ENCODE measurements around the gene PEX3. TPM values are rescaled to one million over a fixed set of nuclear protein-coding genes. Genes with fewer than 3 reads are reported as not detected.

PEX3 gene
- 17.1 TPM for polyA plus RNA-seq (2013, experiment 1 of 4)
- polyA plus RNA-seq (2013, experiment 2 of 4), result 18.8 TPM
- 11.2 TPM for polyA plus RNA-seq (2013, experiment 3 of 4)
- 12.1 TPM for polyA plus RNA-seq (2013, experiment 4 of 4)

DNA sequence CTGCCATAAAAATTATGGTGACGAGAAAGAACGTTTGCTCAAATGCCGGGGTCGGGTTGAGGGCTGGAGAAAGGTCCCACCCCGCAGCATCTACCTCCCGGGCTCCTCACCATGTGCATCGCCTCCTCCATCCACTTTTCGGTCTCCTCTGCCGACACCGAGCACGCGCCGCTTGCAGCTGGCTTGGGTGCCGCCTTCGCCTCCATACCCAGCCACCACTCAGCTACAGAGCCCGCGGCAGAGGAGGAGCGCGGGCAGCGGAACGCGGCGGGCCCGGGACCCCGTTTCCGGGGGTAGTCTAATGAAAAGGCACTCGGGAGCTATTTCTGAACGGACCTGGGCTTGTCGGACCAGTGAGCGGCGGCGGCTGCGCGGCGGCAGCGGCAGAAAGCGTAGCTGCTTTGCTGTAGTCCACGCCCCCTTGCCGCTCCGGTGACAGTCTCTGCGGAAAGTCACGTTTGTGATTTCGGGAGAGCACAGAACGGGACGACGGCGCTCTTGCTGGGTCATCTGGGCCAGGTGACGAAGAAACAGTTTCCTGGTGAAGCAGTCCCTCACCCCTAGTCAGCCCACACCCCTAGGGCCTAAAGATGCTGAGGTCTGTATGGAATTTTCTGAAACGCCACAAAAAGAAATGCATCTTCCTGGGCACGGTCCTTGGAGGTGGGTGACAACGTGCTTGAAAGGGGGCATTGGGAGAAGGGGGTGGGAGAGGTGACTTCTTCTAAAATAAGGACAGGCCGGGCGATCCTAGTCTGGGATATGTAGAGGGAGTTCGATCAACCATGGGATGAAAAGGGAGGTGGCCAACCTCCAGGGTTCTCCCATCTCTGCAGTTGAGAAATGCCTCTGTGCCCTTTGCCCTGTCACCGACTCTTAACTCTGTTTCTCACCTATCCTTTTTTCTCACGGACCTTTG is at the start of gene PEX3, which contains the start of gene ADAT2:
TSS of gene PEX3 (plus strand) at position 353 of the 919 bp plus-strand sequence. CDS start at position 591, 238 bp downstream.
TSS of gene ADAT2 (minus strand) at position 243 of the 919 bp plus-strand sequence. CDS start at position 206, 37 bp downstream.
- H3K36me3 ChIP-seq (ENCODE audit: control insufficient read depth, insufficient read depth, low read length), result no peaks in the 10 kb centered on the region
- no peaks in the 10 kb centered on the region for H3K9me3 ChIP-seq (ENCODE audit: control insufficient read depth, low read length)
- no peaks in the 10 kb centered on the region for H3K27me3 ChIP-seq (ENCODE audit: control insufficient read depth, insufficient read depth, low read length, poor library complexity, severe bottlenecking)
- H3K4me3 ChIP-seq (ENCODE audit: insufficient read depth, low read depth, low read length), result peak within 1 kb of the TSS; percentile 92
- H3K27ac ChIP-seq (ENCODE audit: insufficient read depth, low read depth, low read length, poor library complexity, severe bottlenecking), result peak within 1 kb of the TSS; percentile 44
- 0% methylated on average over 56 of the region's 56 CpGs for WGBS, 2 experiments
- no peaks in the 10 kb centered on the region for H3K4me1 ChIP-seq (ENCODE audit: control insufficient read depth, insufficient read depth, low read length)

- no peaks in the 10 kb centered on the region for H3K9me3 ChIP-seq (ENCODE audit: control insufficient read depth, low read length)
- no peaks in the 10 kb centered on the region for H3K27me3 ChIP-seq (ENCODE audit: control insufficient read depth, insufficient read depth, low read length, poor library complexity, severe bottlenecking)
- WGBS, 2 experiments, result 93 to 97% methylated on average over 1 of the region's 1 CpG
- no peaks in the 10 kb centered on the region for H3K36me3 ChIP-seq (ENCODE audit: control insufficient read depth, insufficient read depth, low read length)
- H3K27ac ChIP-seq (ENCODE audit: insufficient read depth, low read depth, low read length, poor library complexity, severe bottlenecking), result no peak overlapping the region
- no peak overlapping the region for H3K4me3 ChIP-seq (ENCODE audit: insufficient read depth, low read depth, low read length)
- peaks cover 15% of the 10 kb centered on the region for H3K4me1 ChIP-seq (ENCODE audit: control insufficient read depth, insufficient read depth, low read length)
Measured at GRCh38 chr6:143401068-143401446, 49.5 kb upstream of the PEX3 start.

DNA sequence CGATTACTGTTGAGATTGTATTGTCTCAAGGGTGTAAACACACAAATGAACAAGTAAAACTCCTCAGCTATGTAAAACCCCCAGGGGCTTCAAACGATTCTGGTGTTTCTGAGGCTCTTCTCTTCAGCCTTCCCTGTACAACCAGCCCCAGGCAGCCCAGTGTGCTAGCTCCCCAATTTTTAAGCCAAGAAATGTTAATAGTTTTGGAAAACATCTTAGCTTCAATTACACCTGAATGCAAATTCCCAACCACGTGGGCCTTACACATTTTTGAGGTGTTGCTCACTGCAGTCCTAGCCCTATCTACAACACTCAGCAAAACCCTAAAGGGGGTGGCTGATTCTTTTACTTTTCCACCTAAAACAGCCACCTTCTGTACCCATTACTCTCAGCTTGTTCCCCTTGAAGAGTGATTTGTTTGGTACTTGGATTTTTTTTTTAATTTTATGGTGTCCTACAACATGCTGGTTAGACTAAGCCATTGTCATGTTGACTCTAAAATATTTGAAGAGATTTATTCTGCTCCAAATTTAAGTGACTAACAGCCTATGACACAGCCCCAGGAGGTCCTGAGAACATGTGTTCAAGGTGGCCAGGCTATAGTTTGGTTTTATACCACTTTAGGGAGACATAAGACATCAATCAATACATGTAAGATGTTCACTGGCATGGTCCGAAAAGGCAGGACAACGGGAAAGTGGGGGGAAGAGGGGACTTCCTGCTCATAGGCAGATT is 48.8 kb upstream of the PEX3 start:
- no peaks in the 10 kb centered on the region for H3K27me3 ChIP-seq (ENCODE audit: control insufficient read depth, insufficient read depth, low read length, poor library complexity, severe bottlenecking)
- H3K4me1 ChIP-seq (ENCODE audit: control insufficient read depth, insufficient read depth, low read length), result peaks cover 15% of the 10 kb centered on the region
- 75 to 78% methylated on average over 5 of the region's 5 CpGs for WGBS, 2 experiments
- no peaks in the 10 kb centered on the region for H3K9me3 ChIP-seq (ENCODE audit: control insufficient read depth, low read length)
- no peak overlapping the region for H3K27ac ChIP-seq (ENCODE audit: insufficient read depth, low read depth, low read length, poor library complexity, severe bottlenecking)
- no peaks in the 10 kb centered on the region for H3K36me3 ChIP-seq (ENCODE audit: control insufficient read depth, insufficient read depth, low read length)
- no peak overlapping the region for H3K4me3 ChIP-seq (ENCODE audit: insufficient read depth, low read depth, low read length)

- 91 to 96% methylated on average over 6 of the region's 7 CpGs for WGBS, 2 experiments
Measured at GRCh38 chr6:143402721-143403336, 47.8 kb upstream of the PEX3 start.

GRCh38 chr6:143405373-143406154 is 45.0 kb upstream of the PEX3 start:
- 85 to 87% methylated on average over 9 of the region's 9 CpGs for WGBS, 2 experiments
- no peaks in the 10 kb centered on the region for H3K9me3 ChIP-seq (ENCODE audit: control insufficient read depth, low read length)
- H3K36me3 ChIP-seq (ENCODE audit: control insufficient read depth, insufficient read depth, low read length), result no peaks in the 10 kb centered on the region
- H3K27me3 ChIP-seq (ENCODE audit: control insufficient read depth, insufficient read depth, low read length, poor library complexity, severe bottlenecking), result no peaks in the 10 kb centered on the region
- no peak overlapping the region for H3K27ac ChIP-seq (ENCODE audit: insufficient read depth, low read depth, low read length, poor library complexity, severe bottlenecking)
- no peak overlapping the region for H3K4me3 ChIP-seq (ENCODE audit: insufficient read depth, low read depth, low read length)
- peaks cover 9% of the 10 kb centered on the region for H3K4me1 ChIP-seq (ENCODE audit: control insufficient read depth, insufficient read depth, low read length)

More at GRCh38 chr6:143402721-143403336, 47.8 kb upstream of the PEX3 start:
- Histone ChIP-seq H3K27me3 (ENCODE audit: control insufficient read depth, insufficient read depth, low read length, poor library complexity, severe bottlenecking) (no peaks in the 10 kb centered on the region), H3K36me3 (ENCODE audit: control insufficient read depth, insufficient read depth, low read length) (no peaks in the 10 kb centered on the region), H3K4me3 (ENCODE audit: insufficient read depth, low read depth, low read length) (no peak overlapping the region), H3K27ac (ENCODE audit: insufficient read depth, low read depth, low read length, poor library complexity, severe bottlenecking) (no peak overlapping the region), H3K4me1 (ENCODE audit: control insufficient read depth, insufficient read depth, low read length) (peaks cover 10% of the 10 kb centered on the region), H3K9me3 (ENCODE audit: control insufficient read depth, low read length) (no peaks in the 10 kb centered on the region)

DNA sequence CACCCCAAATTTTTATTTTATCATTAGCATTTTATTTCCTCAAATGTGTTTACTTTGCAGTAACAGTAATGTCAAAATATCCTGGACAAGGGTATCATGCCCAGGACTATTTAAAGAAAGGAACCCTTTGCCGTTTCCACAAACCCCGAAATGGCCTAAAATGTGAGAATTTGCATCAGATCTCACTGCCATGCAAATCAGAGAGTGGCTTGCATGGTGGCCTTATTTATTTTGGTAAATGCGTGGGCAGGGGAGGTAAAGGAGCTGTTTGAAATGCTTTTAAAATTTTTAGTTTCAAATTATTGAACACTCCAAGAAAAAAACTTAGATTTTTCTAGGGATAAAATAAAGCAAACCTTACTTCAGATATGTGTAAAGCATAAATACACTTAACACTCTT is 43.9 kb upstream of the PEX3 start:
- H3K27ac ChIP-seq (ENCODE audit: insufficient read depth, low read depth, low read length, poor library complexity, severe bottlenecking), result no peak overlapping the region
- no peaks in the 10 kb centered on the region for H3K27me3 ChIP-seq (ENCODE audit: control insufficient read depth, insufficient read depth, low read length, poor library complexity, severe bottlenecking)
- WGBS, 2 experiments, result 93 to 99% methylated on average over 2 of the region's 3 CpGs
- H3K36me3 ChIP-seq (ENCODE audit: control insufficient read depth, insufficient read depth, low read length), result no peaks in the 10 kb centered on the region
- no peaks in the 10 kb centered on the region for H3K9me3 ChIP-seq (ENCODE audit: control insufficient read depth, low read length)
- H3K4me3 ChIP-seq (ENCODE audit: insufficient read depth, low read depth, low read length), result no peak overlapping the region
- peaks cover 6% of the 10 kb centered on the region for H3K4me1 ChIP-seq (ENCODE audit: control insufficient read depth, insufficient read depth, low read length)

DNA sequence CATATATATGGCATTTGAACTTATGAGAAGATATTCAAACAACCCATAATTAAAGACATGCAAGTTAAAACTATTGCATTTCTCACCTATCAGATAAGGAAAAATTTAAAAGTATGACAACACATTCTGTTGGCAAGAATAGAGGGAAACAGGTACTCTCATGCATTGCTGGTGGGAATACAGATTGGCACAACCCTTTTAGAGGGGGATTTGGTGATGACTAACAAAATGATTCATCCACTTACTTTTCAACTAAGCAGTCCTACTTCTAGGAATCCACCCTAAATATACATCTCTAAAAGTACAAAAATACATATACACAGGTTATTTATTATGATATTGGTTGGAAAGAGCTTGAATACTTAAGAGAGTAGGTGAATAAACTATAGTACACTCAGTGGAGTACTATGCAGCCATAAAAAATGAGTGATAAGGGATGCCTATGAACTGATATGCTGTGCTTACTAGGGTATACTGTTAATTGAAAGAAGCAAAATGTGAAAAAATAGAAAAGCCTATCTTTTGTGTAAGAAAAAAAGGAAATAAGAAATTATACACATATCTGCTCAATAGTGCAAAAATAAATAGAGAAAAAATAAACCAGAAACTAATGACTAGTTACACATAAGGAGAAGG is 42.3 kb upstream of the PEX3 start:
- Histone ChIP-seq H3K27me3 (ENCODE audit: control insufficient read depth, insufficient read depth, low read length, poor library complexity, severe bottlenecking) (no peaks in the 10 kb centered on the region), H3K36me3 (ENCODE audit: control insufficient read depth, insufficient read depth, low read length) (no peaks in the 10 kb centered on the region), H3K27ac (ENCODE audit: insufficient read depth, low read depth, low read length, poor library complexity, severe bottlenecking) (no peak overlapping the region), H3K4me3 (ENCODE audit: insufficient read depth, low read depth, low read length) (no peak overlapping the region), H3K4me1 (ENCODE audit: control insufficient read depth, insufficient read depth, low read length) (peaks cover 6% of the 10 kb centered on the region), H3K9me3 (ENCODE audit: control insufficient read depth, low read length) (no peaks in the 10 kb centered on the region)

DNA sequence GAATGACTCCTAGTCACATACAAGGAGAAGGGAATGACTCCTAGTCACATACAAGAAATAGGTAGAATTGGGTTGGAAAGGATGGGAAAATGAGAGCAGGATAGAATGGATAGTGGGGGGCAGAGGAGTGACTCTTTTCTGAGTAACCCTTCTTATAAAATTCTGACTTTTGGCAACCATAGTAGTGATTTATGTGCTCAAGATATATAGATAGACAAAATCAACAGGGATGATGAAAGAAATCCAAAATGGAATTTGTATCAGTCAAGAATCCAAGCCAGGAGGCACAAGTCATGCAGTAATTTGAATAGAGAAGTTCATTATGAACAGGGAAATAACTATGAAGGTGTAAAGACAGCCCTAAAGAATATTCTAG is 41.8 kb upstream of the PEX3 start:
- Histone ChIP-seq H3K36me3 (ENCODE audit: control insufficient read depth, insufficient read depth, low read length) (no peaks in the 10 kb centered on the region), H3K4me3 (ENCODE audit: insufficient read depth, low read depth, low read length) (no peak overlapping the region), H3K27me3 (ENCODE audit: control insufficient read depth, insufficient read depth, low read length, poor library complexity, severe bottlenecking) (no peaks in the 10 kb centered on the region), H3K4me1 (ENCODE audit: control insufficient read depth, insufficient read depth, low read length) (peaks cover 6% of the 10 kb centered on the region), H3K27ac (ENCODE audit: insufficient read depth, low read depth, low read length, poor library complexity, severe bottlenecking) (no peak overlapping the region), H3K9me3 (ENCODE audit: control insufficient read depth, low read length) (no peaks in the 10 kb centered on the region)

DNA sequence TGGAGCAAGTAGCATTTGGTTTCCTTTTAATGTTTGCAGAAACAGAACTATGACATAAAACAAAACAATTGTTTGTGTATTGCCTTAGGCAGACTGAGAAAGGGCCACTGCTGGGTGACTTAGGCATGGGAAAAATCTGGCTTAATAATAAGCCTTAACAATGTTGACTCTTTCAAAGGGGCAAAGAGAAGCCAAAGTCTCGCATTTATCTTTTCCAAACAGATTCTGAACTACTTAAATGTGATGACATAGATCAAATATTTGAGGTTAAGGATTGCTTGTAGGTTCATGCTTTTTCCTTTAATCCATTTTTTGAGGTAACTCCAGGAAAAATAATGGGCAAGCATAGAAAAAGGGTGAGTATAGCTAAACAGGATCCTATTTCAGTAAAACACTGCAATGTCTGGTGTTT is 39.7 kb upstream of the PEX3 start:
- WGBS, 2 experiments, result 93% methylated on average over 1 of the region's 1 CpG; no CpG with 5 or more reads in 1 of the 2 experiments

More for the DNA sequence above, 39.7 kb upstream of the PEX3 start:
- H3K9me3 ChIP-seq (ENCODE audit: control insufficient read depth, low read length), result no peaks in the 10 kb centered on the region
- H3K27ac ChIP-seq (ENCODE audit: insufficient read depth, low read depth, low read length, poor library complexity, severe bottlenecking), result no peak overlapping the region
- no peak overlapping the region for H3K4me3 ChIP-seq (ENCODE audit: insufficient read depth, low read depth, low read length)
- no peaks in the 10 kb centered on the region for H3K27me3 ChIP-seq (ENCODE audit: control insufficient read depth, insufficient read depth, low read length, poor library complexity, severe bottlenecking)
- no peaks in the 10 kb centered on the region for H3K36me3 ChIP-seq (ENCODE audit: control insufficient read depth, insufficient read depth, low read length)
- peaks cover 6% of the 10 kb centered on the region for H3K4me1 ChIP-seq (ENCODE audit: control insufficient read depth, insufficient read depth, low read length)

Measured in ectodermal cell (in vitro differentiated cells).